Tibial nerve (tissue), 4 donors: ENCODE results near the gene ATG14. TPM values are rescaled to one million over a fixed set of nuclear protein-coding genes. Genes with fewer than 3 reads are reported as not detected.

Source experiments
- DNase-seq, 2 donors: peaks; one replicate each; pipeline ENCODE4 v3.0.0-alpha.2; 2019; ENCODE audit warnings: low spot score in 2 of 2
- H3K27ac ChIP-seq, 4 donors: fragments of 200-600 bp; sonication (generic) in 3 of 4; one replicate each; pipeline ENCODE4 v1.5.1; 2017 to 2019; ENCODE audit warnings: mild to moderate bottlenecking in 1 of 4
- H3K27me3 ChIP-seq, 2 donors: fragments of 200-600 bp; sonication (generic) in 1 of 2; one replicate each; pipeline versions ENCODE4 v1.5.1 to v1.6.0; 2017 to 2019
- H3K36me3 ChIP-seq, 3 donors: fragments of 200-600 bp; sonication (generic); one replicate each; pipeline ENCODE4 v1.5.1; 2018 to 2019
- H3K4me1 ChIP-seq, 4 donors: fragments of 200-600 bp; sonication (generic) in 3 of 4; one replicate each; pipeline ENCODE4 v1.5.1; 2017 to 2019
- H3K4me3 ChIP-seq, 4 donors: fragments of 200-600 bp; sonication (generic) in 3 of 4; one replicate each; pipeline ENCODE4 v1.5.1; 2017 to 2019; ENCODE audit warnings: mild to moderate bottlenecking in 1 of 4, moderate library complexity in 1 of 4
- H3K9me3 ChIP-seq, 4 donors: fragments of 200-600 bp; sonication (generic) in 3 of 4; one replicate each; pipeline ENCODE4 v1.5.1; 2017 to 2019
- EP300 ChIP-seq, 2 donors: sonication (generic); formaldehyde crosslinking; IDR thresholded peaks; one replicate each; pipeline ENCODE4 v1.6.1; 2017; ENCODE audit warnings: antibody characterized with exemption in 2 of 2, mild to moderate bottlenecking in 1 of 2
- POLR2A ChIP-seq, 2 donors: fragments of 450-650 bp; IDR thresholded peaks; one replicate each; pipeline ENCODE4 v1.6.1; 2017; ENCODE audit warnings: antibody characterized with exemption in 2 of 2, mild to moderate bottlenecking in 2 of 2, moderate library complexity in 2 of 2
- WGBS, 2 donors: methylation state at CpG; one replicate each; pipeline ENCODE4 v1.1.5; 2018; 5-methylcytosine and 5-hydroxymethylcytosine counted together
- total RNA-seq, 4 donors: library from RNA; depleted of rRNA; stranded (reverse); fragments of >200 nt; gene quantifications; one replicate each; pipeline ENCODE4 v1.1.0, GENCODE V29; 2016
- TF ChIP-seq, protein P1 (sequence below), 5 experiments: fragments of 200-600 bp in 3 of 5; fragments of 450-650 bp in 2 of 5; sonication (generic) in 3 of 5; IDR thresholded peaks; one replicate each; pipeline ENCODE4 v1.5.1; 2016 to 2019; ENCODE audit warnings: antibody characterized with exemption in 5 of 5, mild to moderate bottlenecking in 3 of 5, moderate library complexity in 2 of 5

Gene ATG14
- total RNA-seq, 4 donors from 2014 or later = 10.8 to 18.4 (median 14.7) TPM

DNA sequence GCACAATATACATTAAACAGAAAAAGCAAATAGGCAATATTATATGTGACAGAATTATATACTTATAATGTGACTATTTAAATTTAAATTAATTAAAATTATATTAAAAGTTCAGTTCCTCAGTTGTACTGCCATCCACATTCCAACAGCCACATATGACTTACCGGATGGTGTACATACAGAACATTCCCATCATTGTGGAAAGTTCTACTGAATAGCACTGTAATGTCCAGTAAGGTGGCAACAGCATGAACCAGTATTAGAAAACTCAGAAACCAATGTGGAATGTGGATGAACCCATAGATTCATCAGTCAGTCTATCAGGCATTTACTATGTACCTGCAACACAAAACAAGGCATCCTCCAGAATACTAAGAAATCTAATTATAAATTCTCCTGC lies 12.4 kb downstream of the ATG14 start:
- DNase-seq = no peak
- Histone ChIP-seq H3K4me3 (no peak overlapping the region), H3K4me1 (peaks cover 0 to 30% (median 4%) of the 10 kb centered on the region in 4 donors), H3K27me3 (no peaks in the 10 kb centered on the region), H3K9me3 (no peaks in the 10 kb centered on the region), H3K27ac (peak overlapping the region in 3 of 4 donors; percentile 37 to 76 (median 63)), H3K36me3 (peaks cover 0 to 23% (median 0%) of the 10 kb centered on the region in 3 donors)
- TF ChIP-seq, protein P1, sequence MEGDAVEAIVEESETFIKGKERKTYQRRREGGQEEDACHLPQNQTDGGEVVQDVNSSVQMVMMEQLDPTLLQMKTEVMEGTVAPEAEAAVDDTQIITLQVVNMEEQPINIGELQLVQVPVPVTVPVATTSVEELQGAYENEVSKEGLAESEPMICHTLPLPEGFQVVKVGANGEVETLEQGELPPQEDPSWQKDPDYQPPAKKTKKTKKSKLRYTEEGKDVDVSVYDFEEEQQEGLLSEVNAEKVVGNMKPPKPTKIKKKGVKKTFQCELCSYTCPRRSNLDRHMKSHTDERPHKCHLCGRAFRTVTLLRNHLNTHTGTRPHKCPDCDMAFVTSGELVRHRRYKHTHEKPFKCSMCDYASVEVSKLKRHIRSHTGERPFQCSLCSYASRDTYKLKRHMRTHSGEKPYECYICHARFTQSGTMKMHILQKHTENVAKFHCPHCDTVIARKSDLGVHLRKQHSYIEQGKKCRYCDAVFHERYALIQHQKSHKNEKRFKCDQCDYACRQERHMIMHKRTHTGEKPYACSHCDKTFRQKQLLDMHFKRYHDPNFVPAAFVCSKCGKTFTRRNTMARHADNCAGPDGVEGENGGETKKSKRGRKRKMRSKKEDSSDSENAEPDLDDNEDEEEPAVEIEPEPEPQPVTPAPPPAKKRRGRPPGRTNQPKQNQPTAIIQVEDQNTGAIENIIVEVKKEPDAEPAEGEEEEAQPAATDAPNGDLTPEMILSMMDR (IDR thresholded peaks at IDR 0.05) = no peak
- no peak for TF ChIP-seq POLR2A (IDR thresholded peaks at IDR 0.05)
- no peak for TF ChIP-seq EP300 (IDR thresholded peaks at IDR 0.05)
- 50 to 53% methylated on average over 1 of the region's 1 CpG for WGBS, 2 donors

DNA sequence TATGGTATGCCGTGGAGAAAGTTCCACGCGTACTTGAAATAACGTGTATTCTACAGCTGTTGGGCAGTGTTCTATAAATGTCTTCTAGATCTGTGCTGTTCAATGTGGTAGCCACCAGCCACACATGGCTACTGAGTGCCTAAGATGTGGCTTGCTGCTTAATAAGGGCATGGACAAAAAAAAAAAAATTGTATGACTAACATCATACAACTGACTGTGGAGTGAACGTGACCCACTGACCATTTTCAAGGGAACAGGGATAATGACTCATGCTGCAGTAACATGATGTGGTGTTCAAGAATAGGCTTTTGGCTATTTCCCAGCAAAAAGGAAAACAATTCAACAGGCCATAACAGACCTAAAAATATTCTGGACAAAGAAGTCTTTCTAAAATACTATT lies 13.0 kb downstream of the ATG14 start:
- no peaks in the 10 kb centered on the region for H3K9me3 ChIP-seq
- peaks cover 0 to 27% (median 0%) of the 10 kb centered on the region in 3 donors for H3K36me3 ChIP-seq
- peak overlapping the region in 3 of 4 donors; percentile 16 to 82 (median 76) for H3K27ac ChIP-seq
- H3K27me3 ChIP-seq = no peaks in the 10 kb centered on the region
- peaks cover 0 to 30% (median 4%) of the 10 kb centered on the region in 4 donors for H3K4me1 ChIP-seq
- no peak overlapping the region for H3K4me3 ChIP-seq
- 63% methylated on average over 5 of the region's 5 CpGs for WGBS, 2 donors
- TF ChIP-seq, protein P1 (IDR thresholded peaks at IDR 0.05) = no peak
- peak in 1 of 2 donors; percentile 80 for TF ChIP-seq EP300 (IDR thresholded peaks at IDR 0.05)
- peak in 1 of 2 donors; percentile 28 for DNase-seq

DNA sequence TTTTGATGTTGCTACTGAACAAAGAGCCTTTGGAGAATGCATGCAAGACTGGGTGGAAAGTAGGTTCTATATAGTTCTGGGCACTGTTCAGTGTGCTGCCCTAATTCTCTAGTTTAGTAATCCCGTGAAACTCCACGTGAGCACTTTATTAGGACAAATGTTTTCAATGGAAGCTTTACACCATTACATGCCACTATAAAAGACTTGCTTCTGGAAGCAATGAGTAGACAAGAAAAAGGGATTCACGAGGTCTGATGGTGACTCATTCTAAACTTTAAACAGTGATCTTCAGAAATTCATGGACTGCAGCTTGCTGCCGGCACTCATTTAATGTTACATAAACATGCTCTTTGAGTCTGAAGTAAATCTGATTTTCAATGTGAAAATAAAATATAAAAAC lies 22.3 kb downstream of the ATG14 start:
- H3K27ac ChIP-seq = no peak overlapping the region
- no peaks in the 10 kb centered on the region for H3K4me1 ChIP-seq
- H3K27me3 ChIP-seq = no peaks in the 10 kb centered on the region
- no peaks in the 10 kb centered on the region for H3K9me3 ChIP-seq
- peaks cover 0 to 83% (median 0%) of the 10 kb centered on the region in 3 donors for H3K36me3 ChIP-seq
- WGBS, 2 donors = 58 to 69% methylated on average over 4 of the region's 4 CpGs
- H3K4me3 ChIP-seq = no peak overlapping the region
- DNase-seq = no peak
- no peak for TF ChIP-seq POLR2A (IDR thresholded peaks at IDR 0.05)
- TF ChIP-seq, protein P1 (IDR thresholded peaks at IDR 0.05) = no peak
- TF ChIP-seq EP300 (IDR thresholded peaks at IDR 0.05) = no peak

DNA sequence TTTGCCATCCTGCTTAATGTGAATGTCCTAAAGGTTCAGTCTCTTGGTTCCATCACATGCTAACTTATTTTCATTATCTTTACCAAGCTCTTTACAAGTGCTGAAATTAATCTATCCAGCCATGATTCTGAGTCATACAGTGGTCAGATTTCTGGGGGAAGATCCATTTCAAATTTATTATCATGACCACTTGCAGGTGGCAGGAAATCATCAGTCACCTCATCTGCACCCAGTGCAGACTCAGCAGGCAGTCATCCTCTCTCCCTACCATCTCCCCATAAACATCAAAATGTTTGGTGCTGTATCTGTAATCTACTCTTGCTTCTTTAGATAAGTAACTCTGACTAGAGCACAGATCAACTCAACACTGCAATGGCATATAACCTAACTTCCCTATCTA lies 23.5 kb downstream of the ATG14 start:
- Histone ChIP-seq H3K9me3 (no peaks in the 10 kb centered on the region), H3K4me3 (no peak overlapping the region), H3K36me3 (peaks cover 0 to 87% (median 0%) of the 10 kb centered on the region in 3 donors), H3K27me3 (no peaks in the 10 kb centered on the region), H3K4me1 (no peaks in the 10 kb centered on the region), H3K27ac (no peak overlapping the region)
- DNase-seq = no peak
- TF ChIP-seq POLR2A (IDR thresholded peaks at IDR 0.05) (no peak), EP300 (IDR thresholded peaks at IDR 0.05) (no peak)
- TF ChIP-seq, protein P1 (IDR thresholded peaks at IDR 0.05) = no peak

DNA sequence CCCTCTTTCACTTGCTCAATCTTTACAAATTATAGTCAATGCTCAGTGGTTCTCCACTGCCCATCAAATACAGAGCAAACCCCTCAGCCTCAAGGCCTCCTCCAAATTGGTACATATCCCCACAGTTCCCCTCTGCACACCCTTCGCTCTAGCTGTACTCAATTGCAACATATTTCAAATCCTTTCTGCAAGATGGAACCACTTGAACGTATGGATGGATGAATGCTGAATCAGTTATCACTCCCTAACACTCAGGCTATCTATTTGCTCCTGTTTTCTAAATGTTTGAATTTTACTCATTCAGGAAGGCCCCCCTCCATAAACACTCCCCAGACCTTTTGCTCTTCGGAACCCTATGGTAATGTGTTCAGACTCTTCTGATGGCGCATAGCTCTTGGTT lies 24.5 kb downstream of the ATG14 start:
- Histone ChIP-seq H3K27ac (no peak overlapping the region), H3K4me1 (no peaks in the 10 kb centered on the region), H3K9me3 (no peaks in the 10 kb centered on the region), H3K4me3 (no peak overlapping the region), H3K27me3 (no peaks in the 10 kb centered on the region), H3K36me3 (peaks cover 0 to 94% (median 0%) of the 10 kb centered on the region in 3 donors)
- TF ChIP-seq POLR2A (IDR thresholded peaks at IDR 0.05) (no peak), EP300 (IDR thresholded peaks at IDR 0.05) (no peak)
- TF ChIP-seq, protein P1 (IDR thresholded peaks at IDR 0.05) = no peak
- 95 to 98% methylated on average over 4 of the region's 4 CpGs for WGBS, 2 donors
- no peak for DNase-seq
